ENCODE results near the gene CDO1.

CDO1 gene

GRCh38 chr5:115778417-115778816 is 38.0 kb downstream of the CDO1 start:
- DNase-seq: no peak

GRCh38 chr5:115776989-115777388 is 39.5 kb downstream of the CDO1 start:
- DNase-seq: no peak

GRCh38 chr5:115775999-115776398 is 40.5 kb downstream of the CDO1 start:
- no peak for DNase-seq

- DNase-seq: no peak
These were observed 41.8 kb downstream of the CDO1 start for GRCh38 chr5:115774684-115775083.

GRCh38 chr5:115772731-115773475 is 43.6 kb downstream of the CDO1 start:
- DNase-seq: no peak

- DNase-seq: no peak
These were observed 46.0 kb downstream of the CDO1 start for GRCh38 chr5:115770466-115770865.

- DNase-seq: no peak
These were observed 49.0 kb downstream of the CDO1 start for GRCh38 chr5:115767424-115767823.

GRCh38 chr5:115766608-115767007 is 49.9 kb downstream of the CDO1 start:
- no peak for DNase-seq

- DNase-seq: no peak
These were observed 58.1 kb downstream of the CDO1 start for GRCh38 chr5:115758356-115758755.

- no peak for DNase-seq
These were observed 60.8 kb downstream of the CDO1 start for GRCh38 chr5:115755675-115756074.
